Hepatocyte (in vitro differentiated cells): ENCODE data around the gene ADAMTSL1. TPM values are rescaled to one million over a fixed set of nuclear protein-coding genes. Genes with fewer than 3 reads are reported as not detected.

Source experiments
- DNase-seq: peaks from one replicate; pipeline ENCODE4 v3.0.0-alpha.2; 2016; ENCODE audit warnings: low spot score
- H2AFZ ChIP-seq: fragments of 200-600 bp; sonication (generic); 2 replicates; pipeline ENCODE4 v1.6.0; 2016; ENCODE audit warnings: antibody characterized with exemption, mild to moderate bottlenecking
- H3K27ac ChIP-seq: fragments of 200-600 bp; sonication (generic); 2 replicates; pipeline ENCODE4 v1.5.1; 2016; ENCODE audit warnings: mild to moderate bottlenecking
- H3K27me3 ChIP-seq: fragments of 200-600 bp; sonication (generic); 2 replicates; pipeline ENCODE4 v1.6.1; 2016
- H3K36me3 ChIP-seq: fragments of 200-600 bp; sonication (generic); replicated peaks from 2 replicates; pipeline ENCODE4 v1.5.1; 2016; ENCODE audit warnings: low read depth; ENCODE audit not compliant: insufficient read depth
- H3K4me1 ChIP-seq: fragments of 200-600 bp; sonication (generic); 2 replicates; pipeline ENCODE4 v1.5.1; 2016; ENCODE audit warnings: mild to moderate bottlenecking, moderate library complexity; ENCODE audit not compliant: insufficient read depth
- H3K4me2 ChIP-seq: fragments of 200-600 bp; sonication (generic); 2 replicates; pipeline ENCODE4 v1.6.0; 2016
- H3K4me3 ChIP-seq: fragments of 200-600 bp; sonication (generic); 2 replicates; pipeline ENCODE4 v1.5.1; 2016; ENCODE audit warnings: mild to moderate bottlenecking
- H3K79me2 ChIP-seq: fragments of 200-600 bp; sonication (generic); 2 replicates; pipeline ENCODE4 v1.6.0; 2017; ENCODE audit warnings: mild to moderate bottlenecking
- H3K9me2 ChIP-seq: fragments of 200-600 bp; sonication (generic); replicated peaks from 2 replicates; pipeline ENCODE4 v1.6.0; 2017; ENCODE audit warnings: mild to moderate bottlenecking; ENCODE audit not compliant: insufficient read depth
- H3K9me3 ChIP-seq: fragments of 200-600 bp; sonication (generic); 2 replicates; pipeline ENCODE4 v1.5.1; 2016; ENCODE audit warnings: low read depth, mild to moderate bottlenecking
- H4K20me1 ChIP-seq: fragments of 200-600 bp; sonication (generic); 2 replicates; pipeline ENCODE4 v1.6.0; 2016; ENCODE audit warnings: mild to moderate bottlenecking; ENCODE audit not compliant: insufficient read depth, poor library complexity, severe bottlenecking
- EZH2 ChIP-seq: fragments of 200-600 bp; sonication (generic); IDR thresholded peaks from 2 replicates; pipeline ENCODE4 v1.6.1; 2016; ENCODE audit warnings: antibody characterized with exemption, mild to moderate bottlenecking, borderline replicate concordance
- EZH2phosphoT487 ChIP-seq: fragments of 200-600 bp; sonication (generic); IDR thresholded peaks from one replicate; pipeline ENCODE4 v1.6.1; 2018; ENCODE audit warnings: antibody characterized with exemption, mild to moderate bottlenecking, low read depth, moderate library complexity; ENCODE audit not compliant: unreplicated experiment, severe bottlenecking
- WGBS: methylation state at CpG from one replicate; pipeline ENCODE4 v1.1.6; 2016; ENCODE audit warnings: low lambda C conversion rate; ENCODE audit errors: missing lambda C conversion rate; 5-methylcytosine and 5-hydroxymethylcytosine counted together
- polyA plus RNA-seq: library from polyadenylated mRNA; unstranded; fragments of >200 nt; fragmentation: Nextera tagmentation; extraction: Ambion mirVana; gene quantifications from 2 replicates; pipeline ENCODE4 v1.2.1, GENCODE V29; 2016
- total RNA-seq: library from RNA; depleted of rRNA; stranded (reverse); fragments of >200 nt; gene quantifications from 2 replicates; pipeline ENCODE4 v1.2.3, GENCODE V29; 2014
- TF ChIP-seq, protein P1 (sequence below): fragments of 200-600 bp; sonication (generic); IDR thresholded peaks from 2 replicates; pipeline ENCODE4 v1.5.1; 2016; ENCODE audit warnings: antibody characterized with exemption, mild to moderate bottlenecking; ENCODE audit not compliant: poor library complexity

The ADAMTSL1 gene
- total and polyA plus RNA-seq, 2 experiments from 2014 or later, result 7.2 to 24.0 TPM

DNA sequence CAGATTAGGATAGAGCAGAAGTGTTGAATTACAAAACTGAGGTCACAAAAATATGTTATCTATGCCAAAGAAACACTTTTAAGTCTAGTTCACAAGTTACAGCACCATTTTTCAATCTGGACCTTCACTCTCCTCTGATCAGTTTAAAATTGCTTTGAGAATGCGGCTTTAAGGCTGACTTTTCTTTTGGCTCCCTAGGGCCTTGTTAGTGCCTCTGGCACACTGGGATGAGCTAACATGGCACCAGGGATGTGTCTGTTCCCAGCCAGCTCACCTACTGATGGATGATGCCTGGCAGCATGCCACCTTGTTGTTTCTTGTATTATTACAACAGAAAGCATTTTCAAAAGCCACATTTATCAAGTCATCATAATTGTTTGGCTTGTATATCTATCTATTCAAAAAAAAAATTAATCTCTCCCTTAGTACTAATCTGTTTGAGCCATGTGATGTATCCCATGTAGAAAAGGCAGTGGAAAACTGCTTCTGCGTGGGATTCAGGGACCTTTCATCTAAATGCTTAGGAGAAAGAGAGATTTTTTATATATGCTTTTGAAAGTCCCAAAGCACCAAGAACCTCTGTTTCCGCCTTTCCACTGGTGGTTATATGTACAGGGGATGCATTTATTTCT is 46.6 kb downstream of the ADAMTSL1 start:
- no peak for DNase-seq
- 83% methylated on average over 3 of the region's 3 CpGs for WGBS
- H3K79me2 ChIP-seq, result no peaks in the 10 kb centered on the region

DNA sequence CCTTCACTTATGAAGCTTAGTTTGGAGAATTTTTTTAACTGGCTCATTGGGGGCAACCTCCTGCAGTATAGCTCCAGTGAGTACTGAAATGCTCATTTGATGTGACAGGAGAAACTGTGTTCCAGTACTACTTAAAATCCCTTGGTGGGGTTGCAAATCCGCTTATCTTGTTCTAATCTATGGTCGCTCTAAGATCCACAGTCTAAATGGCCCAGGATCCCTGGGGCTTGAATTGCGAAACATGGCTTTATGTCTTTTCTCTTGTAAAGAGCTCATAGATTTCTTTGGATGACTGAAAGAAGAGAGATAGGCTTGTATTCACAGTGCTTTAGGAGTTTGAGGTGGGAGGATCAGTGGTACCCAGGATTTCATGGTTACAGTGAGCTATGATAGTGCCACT is 52.7 kb downstream of the ADAMTSL1 start:
- no peaks in the 10 kb centered on the region for H3K27me3 ChIP-seq
- no peak for DNase-seq
- H3K9me2 ChIP-seq, result no peaks in the 10 kb centered on the region
- TF ChIP-seq EZH2 (no peak), EZH2phosphoT487 (no peak)
- TF ChIP-seq, protein P1, sequence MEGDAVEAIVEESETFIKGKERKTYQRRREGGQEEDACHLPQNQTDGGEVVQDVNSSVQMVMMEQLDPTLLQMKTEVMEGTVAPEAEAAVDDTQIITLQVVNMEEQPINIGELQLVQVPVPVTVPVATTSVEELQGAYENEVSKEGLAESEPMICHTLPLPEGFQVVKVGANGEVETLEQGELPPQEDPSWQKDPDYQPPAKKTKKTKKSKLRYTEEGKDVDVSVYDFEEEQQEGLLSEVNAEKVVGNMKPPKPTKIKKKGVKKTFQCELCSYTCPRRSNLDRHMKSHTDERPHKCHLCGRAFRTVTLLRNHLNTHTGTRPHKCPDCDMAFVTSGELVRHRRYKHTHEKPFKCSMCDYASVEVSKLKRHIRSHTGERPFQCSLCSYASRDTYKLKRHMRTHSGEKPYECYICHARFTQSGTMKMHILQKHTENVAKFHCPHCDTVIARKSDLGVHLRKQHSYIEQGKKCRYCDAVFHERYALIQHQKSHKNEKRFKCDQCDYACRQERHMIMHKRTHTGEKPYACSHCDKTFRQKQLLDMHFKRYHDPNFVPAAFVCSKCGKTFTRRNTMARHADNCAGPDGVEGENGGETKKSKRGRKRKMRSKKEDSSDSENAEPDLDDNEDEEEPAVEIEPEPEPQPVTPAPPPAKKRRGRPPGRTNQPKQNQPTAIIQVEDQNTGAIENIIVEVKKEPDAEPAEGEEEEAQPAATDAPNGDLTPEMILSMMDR, result no peak
- no peaks in the 10 kb centered on the region for H3K9me3 ChIP-seq
- H3K4me2 ChIP-seq, result no peak overlapping the region
- H3K4me3 ChIP-seq, result no peak overlapping the region
- no peak overlapping the region for H3K27ac ChIP-seq
- 61% methylated on average over 3 of the region's 3 CpGs for WGBS
- H4K20me1 ChIP-seq, result no peaks in the 10 kb centered on the region
- H3K4me1 ChIP-seq, result no peaks in the 10 kb centered on the region
- H2AFZ ChIP-seq, result no peak overlapping the region
- no peaks in the 10 kb centered on the region for H3K79me2 ChIP-seq
- H3K36me3 ChIP-seq, result no peaks in the 10 kb centered on the region

More for the DNA sequence above, 46.6 kb downstream of the ADAMTSL1 start:
- no peak overlapping the region for H3K4me2 ChIP-seq
- H3K27ac ChIP-seq, result no peak overlapping the region
- no peak overlapping the region for H2AFZ ChIP-seq
- no peaks in the 10 kb centered on the region for H4K20me1 ChIP-seq
- TF ChIP-seq EZH2phosphoT487, result no peak
- TF ChIP-seq, protein P1, result no peak
- TF ChIP-seq EZH2, result no peak
- H3K4me3 ChIP-seq, result no peak overlapping the region
- H3K36me3 ChIP-seq, result no peaks in the 10 kb centered on the region
- no peaks in the 10 kb centered on the region for H3K9me2 ChIP-seq
- H3K27me3 ChIP-seq, result no peaks in the 10 kb centered on the region
- no peaks in the 10 kb centered on the region for H3K9me3 ChIP-seq
- H3K4me1 ChIP-seq, result no peaks in the 10 kb centered on the region

DNA sequence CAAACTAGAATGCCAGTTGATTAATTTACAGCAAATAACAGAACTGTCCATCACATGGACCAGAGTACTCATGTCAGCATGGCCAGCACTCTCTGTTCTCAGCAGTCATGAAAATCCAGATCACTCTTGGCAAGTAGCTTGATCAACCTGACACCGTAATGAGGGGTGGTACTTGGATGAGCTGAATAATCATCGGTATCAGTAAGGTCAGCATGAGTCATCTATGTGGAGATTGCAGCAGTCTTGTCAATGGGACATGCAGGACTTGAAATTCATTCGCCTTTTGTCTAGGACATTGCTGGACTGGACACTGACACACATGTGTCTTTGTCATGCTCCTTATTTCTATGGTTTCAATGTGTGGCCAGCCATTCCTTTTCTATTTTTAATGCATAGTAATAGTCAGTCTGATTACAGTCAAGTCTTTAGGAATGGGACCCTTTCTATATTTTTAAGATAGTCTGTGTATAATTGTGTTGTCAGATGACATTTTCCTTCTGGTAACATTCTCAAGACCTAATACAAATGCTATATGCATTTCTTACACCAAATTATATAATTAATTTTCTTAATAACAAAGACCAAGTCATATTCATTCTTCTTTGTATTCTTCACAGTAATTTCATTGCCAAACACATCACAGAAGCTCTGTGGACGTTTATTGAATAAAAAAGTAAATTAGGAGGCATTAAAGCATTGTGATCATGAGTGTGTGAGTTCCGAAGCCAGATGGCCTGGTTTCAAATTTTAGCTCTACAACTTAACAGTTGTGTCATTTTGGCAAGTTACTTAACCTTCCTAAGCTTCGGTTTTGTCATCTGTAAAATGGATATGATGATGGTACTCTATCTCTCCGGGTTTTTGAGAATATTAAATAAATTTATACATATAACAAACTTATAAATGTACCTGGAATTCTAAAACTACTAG is 57.4 kb downstream of the ADAMTSL1 start:
- Histone ChIP-seq H3K4me2 (no peak overlapping the region), H3K4me1 (no peaks in the 10 kb centered on the region), H3K4me3 (no peak overlapping the region), H3K9me3 (no peaks in the 10 kb centered on the region), H3K36me3 (no peaks in the 10 kb centered on the region), H3K9me2 (no peaks in the 10 kb centered on the region), H3K79me2 (no peaks in the 10 kb centered on the region), H3K27me3 (no peaks in the 10 kb centered on the region), H4K20me1 (no peaks in the 10 kb centered on the region), H2AFZ (no peak overlapping the region), H3K27ac (no peak overlapping the region)
- 86% methylated on average over 7 of the region's 7 CpGs for WGBS
- no peak for DNase-seq
- TF ChIP-seq EZH2 (no peak), EZH2phosphoT487 (no peak)
- TF ChIP-seq, protein P1, result no peak
